H1 (cell line): Measurements from ENCODE around the gene CCDC127.

Source experiments
- CHD1 ChIP-seq: IDR thresholded peaks from 2 replicates; pipeline ENCODE4 v1.6.1; 2012; ENCODE audit warnings: low read depth, low read length, improper control_type of control experiment
- EZH2 ChIP-seq: fragments of 200-600 bp; sonication (generic); IDR thresholded peaks from 2 replicates; pipeline ENCODE4 v1.7.1; 2012; ENCODE audit warnings: low read depth, mild to moderate bottlenecking, moderate library complexity, low read length, inconsistent platforms; ENCODE audit not compliant: severe bottlenecking
- HDAC6 ChIP-seq: IDR thresholded peaks from one replicate; pipeline ENCODE4 v1.7.1; 2012; ENCODE audit warnings: low read depth, mild to moderate bottlenecking, inconsistent platforms, low read length, moderate library complexity

- TF ChIP-seq HDAC6, result no peak
- TF ChIP-seq CHD1, result no peak
- TF ChIP-seq EZH2, result no peak
Observed at GRCh38 chr5:174291-174600, 43.7 kb downstream of the CCDC127 start.
